GM19395 (cell line): Measurements from ENCODE around the gene ZNF526.
A peak's percentile ranks its signal among the peaks of the same experiment; 100 is the strongest.
"Not testable (repeated sequence)": the region's sequence is repeated elsewhere in the genome, so short reads cannot be mapped to it uniquely, and the experiment has no call there.

Source experiments
- ATAC-seq: cut with Tn5 transposase; IDR thresholded peaks from one replicate; pipeline ENCODE4 v1.9.1; 2021; ENCODE audit warnings: mild to moderate bottlenecking, moderate library complexity; ENCODE audit not compliant: unreplicated experiment

The ZNF526 gene

GRCh38 chr19:42257842-42258241 is 37.7 kb downstream of the ZNF526 start:
- not testable (repeated sequence) for ATAC-seq

- ATAC-seq: no peak
Observed at GRCh38 chr19:42261763-42262162, 41.7 kb downstream of the ZNF526 start.

GRCh38 chr19:42266105-42266504 is 46.0 kb downstream of the ZNF526 start:
- ATAC-seq: not testable (repeated sequence)

GRCh38 chr19:42266928-42267603 is 47.0 kb downstream of the ZNF526 start:
- ATAC-seq: not testable (repeated sequence)

- ATAC-seq: no peak
Observed at GRCh38 chr19:42267644-42268141, 47.6 kb downstream of the ZNF526 start.

- peak; percentile 65 for ATAC-seq
Observed at GRCh38 chr19:42268142-42268703, 48.1 kb downstream of the ZNF526 start.

- peak; percentile 80 for ATAC-seq
Observed at GRCh38 chr19:42268704-42269477, 48.8 kb downstream of the ZNF526 start, which contains the start of gene CIC. TSS of gene CIC (plus strand) at chr19:42269252. CDS start at chr19:42271784, 2,532 bp downstream.

- no peak for ATAC-seq
Observed at GRCh38 chr19:42269478-42270345, 49.6 kb downstream of the ZNF526 start.

GRCh38 chr19:42270346-42271044 is 50.4 kb downstream of the ZNF526 start:
- no peak for ATAC-seq

- no peak for ATAC-seq
Observed at GRCh38 chr19:42271045-42271419, 50.9 kb downstream of the ZNF526 start.

- ATAC-seq: no peak
Observed at GRCh38 chr19:42271861-42272534, 51.9 kb downstream of the ZNF526 start.

- ATAC-seq: no peak
Observed at GRCh38 chr19:42272535-42272897, 52.4 kb downstream of the ZNF526 start.

GRCh38 chr19:42272989-42273406 is 52.9 kb downstream of the ZNF526 start:
- no peak for ATAC-seq

GRCh38 chr19:42273407-42274064 is 53.4 kb downstream of the ZNF526 start:
- no peak for ATAC-seq

- no peak for ATAC-seq
Observed at GRCh38 chr19:42274065-42274682, 54.1 kb downstream of the ZNF526 start.

- ATAC-seq: no peak
Observed at GRCh38 chr19:42275103-42275502, 55.0 kb downstream of the ZNF526 start.

GRCh38 chr19:42275517-42275916 is 55.4 kb downstream of the ZNF526 start:
- ATAC-seq: no peak

GRCh38 chr19:42276284-42276683 is 56.2 kb downstream of the ZNF526 start:
- ATAC-seq: no peak

GRCh38 chr19:42276821-42277220 is 56.7 kb downstream of the ZNF526 start:
- no peak for ATAC-seq
